GM23248 (cell line): ENCODE measurements around the gene OR7C1.

Experiments used
- EZH2 ChIP-seq: fragments of 200-600 bp; sonication (generic); IDR thresholded peaks from 2 replicates; pipeline ENCODE4 v1.6.1; 2018; ENCODE audit warnings: antibody characterized with exemption, mild to moderate bottlenecking; ENCODE audit not compliant: insufficient read depth, poor library complexity, severe bottlenecking
- EZH2phosphoT487 ChIP-seq: fragments of 200-600 bp; sonication (generic); IDR thresholded peaks from 2 replicates; pipeline ENCODE4 v1.6.1; 2018; ENCODE audit warnings: antibody characterized with exemption, moderate library complexity, mild to moderate bottlenecking, low read depth; ENCODE audit not compliant: insufficient read depth

GRCh38 chr19:14772467-14772866 lies 62.5 kb downstream of the OR7C1 start:
- TF ChIP-seq EZH2 (no peak), EZH2phosphoT487 (no peak)
